ENCODE data around the gene ZNF319.

GRCh38 chr16:57998992-57999365, 1.5 kb downstream of the ZNF319 start:
- no peak for TF ChIP-seq EP300 (IDR thresholded peaks at IDR 0.05; ENCODE audit: borderline replicate concordance in 1 of 2, low read depth in 2 of 2, low read length in 2 of 2)
- TF ChIP-seq TAF1 (IDR thresholded peaks at IDR 0.05; ENCODE audit: low read depth, low read length): no peak
- TF ChIP-seq EZH2 (IDR thresholded peaks at IDR 0.05; ENCODE audit: low read depth, low read length, severe bottlenecking): no peak
- no peak for TF ChIP-seq CTCF (IDR thresholded peaks at IDR 0.05; ENCODE audit: control extremely low read depth in 1 of 3, insufficient read depth in 1 of 3, low read depth in 1 of 3, low read length in 3 of 3)
